AG04450 (cell line): ENCODE data around the gene OR6B3. TPM values are rescaled to one million over a fixed set of nuclear protein-coding genes. Genes with fewer than 3 reads are reported as not detected.

Experiments
- CTCF ChIA-PET: fragments of 300-600, 350-600 bp; formaldehyde crosslinking; extraction: SDS; loops from one replicate; lab custom pipeline; 2022; ENCODE audit warnings: antibody characterized with exemption, inconsistent platforms; lab: Charles Lee
- POLR2A ChIA-PET: fragments of 350-600 bp; formaldehyde crosslinking; extraction: SDS; loops from one replicate; lab custom pipeline; 2021; ENCODE audit warnings: antibody characterized with exemption, inconsistent platforms; lab: Yijun Ruan, JAX
- DNase-seq: peaks from one replicate; pipeline ENCODE4 v3.0.0-alpha.2; 2011; ENCODE audit warnings: low read depth, low spot score
- H3K27ac ChIP-seq: one replicate; pipeline ENCODE4 v1.5.1; 2012; ENCODE audit warnings: low read depth, low read length, control low read depth
- H3K27me3 ChIP-seq: one replicate; pipeline ENCODE4 v1.6.0; 2012; ENCODE audit warnings: low read length; ENCODE audit not compliant: control insufficient read depth, insufficient read depth
- H3K4me3 ChIP-seq: 2 replicates; pipeline ENCODE4 v1.5.1; 2011; ENCODE audit warnings: mild to moderate bottlenecking, low read depth, low read length, control low read depth
- H3K9me3 ChIP-seq: 2 replicates; pipeline ENCODE4 v1.5.1; 2012; ENCODE audit warnings: low read length; ENCODE audit not compliant: control insufficient read depth, insufficient read depth
- CTCF ChIP-seq: IDR thresholded peaks from 2 replicates; pipeline ENCODE4 v1.5.1; 2011; ENCODE audit warnings: low read depth, low read length, control low read depth, inconsistent platforms
- polyA plus RNA-seq: library from polyadenylated mRNA; depleted of rRNA; stranded (reverse); fragments of >200 nt; gene quantifications from 2 replicates; pipeline ENCODE4 v1.2.3, GENCODE V29; 2011

OR6B3 gene
- polyA plus RNA-seq, 1 experiment, result not detected

GRCh38 chr2:240069829-240070228 is 16.5 kb upstream of the OR6B3 start:
- no peaks in the 10 kb centered on the region for H3K9me3 ChIP-seq
- CTCF ChIA-PET, result interaction anchor here (0.6 to 4.0 kb wide), 3 partner anchors 9 to 78 kb away, joined by 3 to 18 read pairs (median 4); no protein-coding TSS in a partner anchor
- no peak for DNase-seq
- no peak for TF ChIP-seq CTCF
- POLR2A ChIA-PET, result no interaction called here
- H3K27me3 ChIP-seq, result no peaks in the 10 kb centered on the region
- H3K27ac ChIP-seq, result no peak overlapping the region
- no peak overlapping the region for H3K4me3 ChIP-seq

- CTCF ChIA-PET, result interaction anchor here (2.5 kb wide), 1 partner anchor 75 kb away, joined by 17 read pairs; no protein-coding TSS in a partner anchor
- POLR2A ChIA-PET, result no interaction called here
These were observed 14.9 kb upstream of the OR6B3 start for GRCh38 chr2:240068193-240068592.

GRCh38 chr2:240066489-240066888 is 13.2 kb upstream of the OR6B3 start:
- Histone ChIP-seq H3K4me3 (no peak overlapping the region), H3K27ac (no peak overlapping the region), H3K27me3 (no peaks in the 10 kb centered on the region), H3K9me3 (no peaks in the 10 kb centered on the region)
- DNase-seq, result no peak
- no peak for TF ChIP-seq CTCF
- CTCF ChIA-PET, result interaction anchor here (1.1 to 2.5 kb wide), 2 partner anchors 13 to 77 kb away, joined by 3 to 17 read pairs; partner anchors contain the start of gene OR6B3
- POLR2A ChIA-PET, result no interaction called here

More at GRCh38 chr2:240068193-240068592, 14.9 kb upstream of the OR6B3 start:
- no peak overlapping the region for H3K27ac ChIP-seq
- DNase-seq, result no peak
- H3K27me3 ChIP-seq, result no peaks in the 10 kb centered on the region
- H3K4me3 ChIP-seq, result no peak overlapping the region
- TF ChIP-seq CTCF, result no peak
- no peaks in the 10 kb centered on the region for H3K9me3 ChIP-seq

- Histone ChIP-seq H3K27ac (no peak overlapping the region), H3K27me3 (no peaks in the 10 kb centered on the region), H3K4me3 (no peak overlapping the region), H3K9me3 (no peaks in the 10 kb centered on the region)
- CTCF ChIA-PET, result interaction anchor here (7.8 kb wide), 1 partner anchor 77 kb away, joined by 239 read pairs; the partner anchor contains the start of gene OTOS
- no peak for DNase-seq
- POLR2A ChIA-PET, result no interaction called here
- no peak for TF ChIP-seq CTCF
These were observed 11.6 kb upstream of the OR6B3 start for GRCh38 chr2:240064898-240065297.

- POLR2A ChIA-PET, result interaction anchor here (1.0 kb wide), 1 partner anchor 83 kb away, joined by 3 read pairs; no protein-coding TSS in a partner anchor
- TF ChIP-seq CTCF, result peak; percentile 73
These were observed 7.8 kb upstream of the OR6B3 start for GRCh38 chr2:240060977-240061591.

More at GRCh38 chr2:240060977-240061591, 7.8 kb upstream of the OR6B3 start:
- H3K4me3 ChIP-seq, result no peak overlapping the region
- CTCF ChIA-PET, result interaction anchor here (0.5 to 7.8 kb wide), 22 partner anchors 9 to 779 kb away, joined by 3 to 239 read pairs (median 4); partner anchors contain the start of genes NDUFA10 and OTOS
- no peak overlapping the region for H3K27ac ChIP-seq
- H3K27me3 ChIP-seq, result peaks cover 10% of the 10 kb centered on the region
- DNase-seq, result peak; percentile 18
- no peaks in the 10 kb centered on the region for H3K9me3 ChIP-seq
